ENCODE data around the gene DDX24.

DNA sequence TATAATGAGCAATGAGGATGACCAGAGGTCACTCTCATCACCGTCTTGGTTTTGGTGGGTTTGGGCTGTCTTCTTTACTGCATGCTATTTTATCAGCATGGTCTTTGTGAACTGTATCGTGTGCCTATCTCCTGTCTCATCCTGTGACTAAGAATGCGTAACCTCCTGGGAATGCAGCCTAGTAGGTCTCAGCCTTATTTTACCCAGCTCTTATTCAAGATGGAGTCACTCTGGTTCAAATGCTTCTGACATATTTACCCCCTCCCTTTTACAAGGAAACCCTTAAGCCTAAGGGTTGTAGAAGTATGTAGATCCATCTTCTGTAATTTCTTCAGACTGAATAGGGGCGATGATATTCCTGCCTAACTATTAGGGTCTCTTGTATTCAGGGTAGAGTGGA is 8.5 kb upstream of the DDX24 start:
- TF ChIP-seq, protein P1, sequence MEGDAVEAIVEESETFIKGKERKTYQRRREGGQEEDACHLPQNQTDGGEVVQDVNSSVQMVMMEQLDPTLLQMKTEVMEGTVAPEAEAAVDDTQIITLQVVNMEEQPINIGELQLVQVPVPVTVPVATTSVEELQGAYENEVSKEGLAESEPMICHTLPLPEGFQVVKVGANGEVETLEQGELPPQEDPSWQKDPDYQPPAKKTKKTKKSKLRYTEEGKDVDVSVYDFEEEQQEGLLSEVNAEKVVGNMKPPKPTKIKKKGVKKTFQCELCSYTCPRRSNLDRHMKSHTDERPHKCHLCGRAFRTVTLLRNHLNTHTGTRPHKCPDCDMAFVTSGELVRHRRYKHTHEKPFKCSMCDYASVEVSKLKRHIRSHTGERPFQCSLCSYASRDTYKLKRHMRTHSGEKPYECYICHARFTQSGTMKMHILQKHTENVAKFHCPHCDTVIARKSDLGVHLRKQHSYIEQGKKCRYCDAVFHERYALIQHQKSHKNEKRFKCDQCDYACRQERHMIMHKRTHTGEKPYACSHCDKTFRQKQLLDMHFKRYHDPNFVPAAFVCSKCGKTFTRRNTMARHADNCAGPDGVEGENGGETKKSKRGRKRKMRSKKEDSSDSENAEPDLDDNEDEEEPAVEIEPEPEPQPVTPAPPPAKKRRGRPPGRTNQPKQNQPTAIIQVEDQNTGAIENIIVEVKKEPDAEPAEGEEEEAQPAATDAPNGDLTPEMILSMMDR (IDR thresholded peaks at IDR 0.05) = no peak
- TF ChIP-seq HDAC2 (IDR thresholded peaks at IDR 0.05) (no peak), EP300 (IDR thresholded peaks at IDR 0.05) (no peak), POLR2A (IDR thresholded peaks at IDR 0.05; ENCODE audit: low read length) (no peak), CEBPB (IDR thresholded peaks at IDR 0.05) (no peak), RNF2 (IDR thresholded peaks at IDR 0.05; ENCODE audit: borderline replicate concordance, low read depth) (no peak), RCOR1 (IDR thresholded peaks at IDR 0.05; ENCODE audit: low read depth, low read length) (no peak), USF2 (IDR thresholded peaks at IDR 0.05) (no peak), ZNF302 (CRISPR knock-in tag; IDR thresholded peaks at IDR 0.05) (no peak), RAD21 (conservative IDR thresholded peaks at IDR 0.05 in 1 of 2, IDR thresholded peaks at IDR 0.05 in 1 of 2) (no peak), SMC3 (IDR thresholded peaks at IDR 0.05) (no peak), BHLHE40 (IDR thresholded peaks at IDR 0.05; ENCODE audit: low read depth, low read length) (no peak)

Data from A549 (cell line).